K562 (cell line): ENCODE data around the gene DCTN1. TPM values are rescaled to one million over a fixed set of nuclear protein-coding genes. Genes with fewer than 3 reads are reported as not detected.

Source experiments
- BRCA1 ChIP-seq, 2 experiments: fragments of 450-650 bp in 1 of 2; sonication (generic) in 1 of 2; formaldehyde crosslinking in 1 of 2; IDR thresholded peaks; 2 replicates each; pipeline versions ENCODE4 v1.5.0 to v1.6.1; 2017 to 2020; ENCODE audit warnings: mild to moderate bottlenecking in 1 of 2, missing genetic modification reagents in 1 of 2
- ETV5 ChIP-seq: sonication (generic); formaldehyde crosslinking; IDR thresholded peaks from 2 replicates; pipeline ENCODE4 v1.4.0; 2020; ENCODE audit warnings: low read depth, mild to moderate bottlenecking, missing genetic modification reagents
- GTF2E2 ChIP-seq: fragments of 200-800 bp; sonication (Bioruptor generic); IDR thresholded peaks from 2 replicates; pipeline ENCODE4 v1.6.1; 2016; ENCODE audit warnings: missing genetic modification characterization, missing compliant biosample characterization
- NCOA6 ChIP-seq: fragments of 450-650 bp; IDR thresholded peaks from 2 replicates; pipeline ENCODE4 v1.6.1; 2017; ENCODE audit warnings: mild to moderate bottlenecking
- NFE2 ChIP-seq: IDR thresholded peaks from 2 replicates; pipeline ENCODE4 v1.6.1; 2014; ENCODE audit warnings: antibody characterized with exemption, low read depth
- TAF9B ChIP-seq: fragments of 450-650 bp; IDR thresholded peaks from 2 replicates; pipeline ENCODE4 v1.6.1; 2018; ENCODE audit warnings: mild to moderate bottlenecking; ENCODE audit not compliant: partially characterized antibody
- U2AF1 ChIP-seq: fragments of 200-400 bp; formaldehyde crosslinking; optimal IDR thresholded peaks from 2 replicates; pipeline ENCODE3; 2017; ENCODE audit warnings: mild to moderate bottlenecking, low read depth, low read length, moderate library complexity
- ZNF165 ChIP-seq: fragments of 250-450 bp; sonication (Bioruptor Pico); IDR thresholded peaks from 2 replicates; pipeline ENCODE4 v1.4.0; 2020; ENCODE audit warnings: borderline replicate concordance
- ZNF232 ChIP-seq: sonication (generic); formaldehyde crosslinking; IDR thresholded peaks from 2 replicates; pipeline ENCODE4 v1.8.0; 2022; ENCODE audit warnings: mild to moderate bottlenecking, missing genetic modification reagents
- ZNF592 ChIP-seq: fragments of 450-650 bp; IDR thresholded peaks from 2 replicates; pipeline ENCODE4 v1.6.1; 2017; ENCODE audit warnings: antibody characterized with exemption, mild to moderate bottlenecking
- polyA plus RNA-seq, 8 experiments: library from polyadenylated mRNA; depleted of rRNA in 4 of 8; stranded (reverse) in 5 of 8; unstranded in 3 of 8; fragments of >200 nt; fragmentation: Nextera tagmentation in 2 of 8; fragmentation: Illumina TruSeq in 1 of 8; extraction: Ambion mirVana in 2 of 8; extraction: Trizol in 1 of 8; gene quantifications; 2 replicates each; pipeline versions ENCODE4 v1.2.1 to v1.2.3, GENCODE V29; 2011 to 2014; ENCODE audit warnings: inconsistent platforms in 1 of 8, missing spikeins in 1 of 8
- total RNA-seq, 7 experiments: library from RNA; depleted of rRNA in 6 of 7; stranded (reverse); fragments of >200 nt in 6 of 7; fragmentation: Illumina TruSeq in 2 of 7; extraction: Trizol in 2 of 7; gene quantifications; 2 replicates each; pipeline versions ENCODE4 v1.2.1 to v1.2.3, GENCODE V29; 2011 to 2021; ENCODE audit warnings: low replicate concordance in 1 of 7
- TF ChIP-seq, protein P1 (sequence below): fragments of 450-650 bp; IDR thresholded peaks from 2 replicates; pipeline ENCODE4 v1.6.1; 2016; ENCODE audit warnings: mild to moderate bottlenecking, moderate library complexity

DCTN1 gene
- total and polyA plus RNA-seq, 9 of the 15 experiments (the other 6 are each of a cell fraction or from before 2014, with no cell fraction given) = 23.9 to 71.7 (median 45.0) TPM

DNA sequence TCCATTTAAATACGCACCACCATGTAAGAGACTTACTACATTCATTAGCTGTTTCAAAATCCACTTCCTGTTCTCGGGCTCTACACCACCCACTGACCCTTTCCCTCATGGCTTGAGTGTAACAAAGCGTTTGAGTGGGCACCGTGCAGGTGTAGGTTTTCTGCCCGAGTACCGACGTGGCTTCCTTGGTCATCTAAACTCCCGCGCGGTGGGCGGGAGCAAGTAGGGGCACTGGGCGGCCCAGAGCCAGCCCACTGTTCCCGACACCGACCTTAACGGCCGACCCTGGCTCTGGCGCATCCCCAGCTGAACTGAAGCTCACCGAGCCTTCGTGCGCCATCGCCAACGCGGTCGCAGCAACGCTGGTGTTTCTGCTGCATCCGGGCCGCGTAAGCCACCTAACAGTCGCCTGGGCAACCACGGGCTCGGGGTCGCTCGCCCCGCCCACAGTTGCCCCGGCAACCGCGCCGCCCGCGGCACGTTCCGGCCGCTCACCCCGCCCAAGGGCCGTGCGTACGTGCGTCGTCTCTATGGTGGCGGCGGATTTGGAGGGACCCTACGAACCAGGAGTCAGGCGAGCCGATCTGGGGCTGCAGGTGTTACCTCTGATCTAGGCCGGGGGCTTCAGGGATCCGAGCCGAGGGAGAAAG, 41.2 kb upstream of the DCTN1 start, which contains the start of the genes C2orf81 and WDR54 (continued):
- TF ChIP-seq, protein P1, sequence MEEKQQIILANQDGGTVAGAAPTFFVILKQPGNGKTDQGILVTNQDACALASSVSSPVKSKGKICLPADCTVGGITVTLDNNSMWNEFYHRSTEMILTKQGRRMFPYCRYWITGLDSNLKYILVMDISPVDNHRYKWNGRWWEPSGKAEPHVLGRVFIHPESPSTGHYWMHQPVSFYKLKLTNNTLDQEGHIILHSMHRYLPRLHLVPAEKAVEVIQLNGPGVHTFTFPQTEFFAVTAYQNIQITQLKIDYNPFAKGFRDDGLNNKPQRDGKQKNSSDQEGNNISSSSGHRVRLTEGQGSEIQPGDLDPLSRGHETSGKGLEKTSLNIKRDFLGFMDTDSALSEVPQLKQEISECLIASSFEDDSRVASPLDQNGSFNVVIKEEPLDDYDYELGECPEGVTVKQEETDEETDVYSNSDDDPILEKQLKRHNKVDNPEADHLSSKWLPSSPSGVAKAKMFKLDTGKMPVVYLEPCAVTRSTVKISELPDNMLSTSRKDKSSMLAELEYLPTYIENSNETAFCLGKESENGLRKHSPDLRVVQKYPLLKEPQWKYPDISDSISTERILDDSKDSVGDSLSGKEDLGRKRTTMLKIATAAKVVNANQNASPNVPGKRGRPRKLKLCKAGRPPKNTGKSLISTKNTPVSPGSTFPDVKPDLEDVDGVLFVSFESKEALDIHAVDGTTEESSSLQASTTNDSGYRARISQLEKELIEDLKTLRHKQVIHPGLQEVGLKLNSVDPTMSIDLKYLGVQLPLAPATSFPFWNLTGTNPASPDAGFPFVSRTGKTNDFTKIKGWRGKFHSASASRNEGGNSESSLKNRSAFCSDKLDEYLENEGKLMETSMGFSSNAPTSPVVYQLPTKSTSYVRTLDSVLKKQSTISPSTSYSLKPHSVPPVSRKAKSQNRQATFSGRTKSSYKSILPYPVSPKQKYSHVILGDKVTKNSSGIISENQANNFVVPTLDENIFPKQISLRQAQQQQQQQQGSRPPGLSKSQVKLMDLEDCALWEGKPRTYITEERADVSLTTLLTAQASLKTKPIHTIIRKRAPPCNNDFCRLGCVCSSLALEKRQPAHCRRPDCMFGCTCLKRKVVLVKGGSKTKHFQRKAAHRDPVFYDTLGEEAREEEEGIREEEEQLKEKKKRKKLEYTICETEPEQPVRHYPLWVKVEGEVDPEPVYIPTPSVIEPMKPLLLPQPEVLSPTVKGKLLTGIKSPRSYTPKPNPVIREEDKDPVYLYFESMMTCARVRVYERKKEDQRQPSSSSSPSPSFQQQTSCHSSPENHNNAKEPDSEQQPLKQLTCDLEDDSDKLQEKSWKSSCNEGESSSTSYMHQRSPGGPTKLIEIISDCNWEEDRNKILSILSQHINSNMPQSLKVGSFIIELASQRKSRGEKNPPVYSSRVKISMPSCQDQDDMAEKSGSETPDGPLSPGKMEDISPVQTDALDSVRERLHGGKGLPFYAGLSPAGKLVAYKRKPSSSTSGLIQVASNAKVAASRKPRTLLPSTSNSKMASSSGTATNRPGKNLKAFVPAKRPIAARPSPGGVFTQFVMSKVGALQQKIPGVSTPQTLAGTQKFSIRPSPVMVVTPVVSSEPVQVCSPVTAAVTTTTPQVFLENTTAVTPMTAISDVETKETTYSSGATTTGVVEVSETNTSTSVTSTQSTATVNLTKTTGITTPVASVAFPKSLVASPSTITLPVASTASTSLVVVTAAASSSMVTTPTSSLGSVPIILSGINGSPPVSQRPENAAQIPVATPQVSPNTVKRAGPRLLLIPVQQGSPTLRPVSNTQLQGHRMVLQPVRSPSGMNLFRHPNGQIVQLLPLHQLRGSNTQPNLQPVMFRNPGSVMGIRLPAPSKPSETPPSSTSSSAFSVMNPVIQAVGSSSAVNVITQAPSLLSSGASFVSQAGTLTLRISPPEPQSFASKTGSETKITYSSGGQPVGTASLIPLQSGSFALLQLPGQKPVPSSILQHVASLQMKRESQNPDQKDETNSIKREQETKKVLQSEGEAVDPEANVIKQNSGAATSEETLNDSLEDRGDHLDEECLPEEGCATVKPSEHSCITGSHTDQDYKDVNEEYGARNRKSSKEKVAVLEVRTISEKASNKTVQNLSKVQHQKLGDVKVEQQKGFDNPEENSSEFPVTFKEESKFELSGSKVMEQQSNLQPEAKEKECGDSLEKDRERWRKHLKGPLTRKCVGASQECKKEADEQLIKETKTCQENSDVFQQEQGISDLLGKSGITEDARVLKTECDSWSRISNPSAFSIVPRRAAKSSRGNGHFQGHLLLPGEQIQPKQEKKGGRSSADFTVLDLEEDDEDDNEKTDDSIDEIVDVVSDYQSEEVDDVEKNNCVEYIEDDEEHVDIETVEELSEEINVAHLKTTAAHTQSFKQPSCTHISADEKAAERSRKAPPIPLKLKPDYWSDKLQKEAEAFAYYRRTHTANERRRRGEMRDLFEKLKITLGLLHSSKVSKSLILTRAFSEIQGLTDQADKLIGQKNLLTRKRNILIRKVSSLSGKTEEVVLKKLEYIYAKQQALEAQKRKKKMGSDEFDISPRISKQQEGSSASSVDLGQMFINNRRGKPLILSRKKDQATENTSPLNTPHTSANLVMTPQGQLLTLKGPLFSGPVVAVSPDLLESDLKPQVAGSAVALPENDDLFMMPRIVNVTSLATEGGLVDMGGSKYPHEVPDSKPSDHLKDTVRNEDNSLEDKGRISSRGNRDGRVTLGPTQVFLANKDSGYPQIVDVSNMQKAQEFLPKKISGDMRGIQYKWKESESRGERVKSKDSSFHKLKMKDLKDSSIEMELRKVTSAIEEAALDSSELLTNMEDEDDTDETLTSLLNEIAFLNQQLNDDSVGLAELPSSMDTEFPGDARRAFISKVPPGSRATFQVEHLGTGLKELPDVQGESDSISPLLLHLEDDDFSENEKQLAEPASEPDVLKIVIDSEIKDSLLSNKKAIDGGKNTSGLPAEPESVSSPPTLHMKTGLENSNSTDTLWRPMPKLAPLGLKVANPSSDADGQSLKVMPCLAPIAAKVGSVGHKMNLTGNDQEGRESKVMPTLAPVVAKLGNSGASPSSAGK = peak; percentile 84
- TF ChIP-seq ZNF165 = no peak
- TF ChIP-seq GTF2E2 (tag) = no peak
- no peak for TF ChIP-seq BRCA1 (IDR thresholded peaks at IDR 0.05)
- no peak for TF ChIP-seq BRCA1 (CRISPR knock-in tag; IDR thresholded peaks at IDR 0.05)
- peak; percentile 55; the same call in 1 of the 2 replicates for TF ChIP-seq ETV5 (CRISPR knock-in tag)
- TF ChIP-seq ZNF592 = no peak
- no peak for TF ChIP-seq TAF9B
- TF ChIP-seq NCOA6 = peak; percentile 68
- no peak for TF ChIP-seq NFE2
- 0 out of 2 replicates have a peak, but pooled peaks have one; percentile 61 for TF ChIP-seq ZNF232 (CRISPR knock-in tag)
- TF ChIP-seq U2AF1 = no peak
